H9 (cell line): ENCODE results near the gene OPN1MW. TPM values are rescaled to one million over a fixed set of nuclear protein-coding genes. Genes with fewer than 3 reads are reported as not detected.
"Not testable (repeated sequence)": the region's sequence is repeated elsewhere in the genome, so short reads cannot be mapped to it uniquely, and the experiment has no call there.

Experiments used
- DNase-seq: peaks from one replicate; pipeline ENCODE4 v3.0.0-alpha.2; 2017
- H2AFZ ChIP-seq: one replicate; pipeline ENCODE4 v1.6.1; 2013; ENCODE audit warnings: mild to moderate bottlenecking, low read length, control low read depth, moderate library complexity
- H2AK5ac ChIP-seq: 2 replicates; pipeline ENCODE4 v1.6.1; 2013; ENCODE audit warnings: low read length, control low read depth, mixed read lengths; ENCODE audit not compliant: insufficient read length
- H2BK120ac ChIP-seq: one replicate; pipeline ENCODE4 v1.6.1; 2013; ENCODE audit warnings: low read depth, mild to moderate bottlenecking, low read length, control low read depth, inconsistent platforms; ENCODE audit not compliant: poor library complexity, severe bottlenecking
- H2BK12ac ChIP-seq: 2 replicates; pipeline ENCODE4 v1.6.1; 2013; ENCODE audit warnings: low read length, control low read depth, mixed read lengths, low read depth; ENCODE audit not compliant: insufficient read length
- H2BK15ac ChIP-seq: 2 replicates; pipeline ENCODE4 v1.6.1; 2013; ENCODE audit warnings: low read depth, low read length, control low read depth
- H2BK20ac ChIP-seq: one replicate; pipeline ENCODE4 v1.6.1; 2013; ENCODE audit warnings: low read depth, mild to moderate bottlenecking, low read length, control low read depth, inconsistent platforms; ENCODE audit not compliant: poor library complexity, severe bottlenecking
- H2BK5ac ChIP-seq: 2 replicates; pipeline ENCODE4 v1.6.1; 2013; ENCODE audit warnings: low read length, control low read depth, mixed read lengths; ENCODE audit not compliant: insufficient read length
- H3K14ac ChIP-seq: 2 replicates; pipeline ENCODE4 v1.6.1; 2013; ENCODE audit warnings: low read length, control low read depth; ENCODE audit not compliant: insufficient read depth
- H3K18ac ChIP-seq: 2 replicates; pipeline ENCODE4 v1.6.1; 2013; ENCODE audit warnings: low read depth, mild to moderate bottlenecking, mixed read lengths, low read length, control low read depth; ENCODE audit not compliant: insufficient read length
- H3K23ac ChIP-seq: 2 replicates; pipeline ENCODE4 v1.6.1; 2013; ENCODE audit warnings: low read length, control low read depth, mixed read lengths, low read depth; ENCODE audit not compliant: insufficient read length
- H3K23me2 ChIP-seq: 2 replicates; pipeline ENCODE4 v1.6.1; 2013; ENCODE audit warnings: low read depth, mild to moderate bottlenecking, mixed read lengths, low read length, control low read depth; ENCODE audit not compliant: insufficient read length, poor library complexity, severe bottlenecking
- H3K27ac ChIP-seq: 2 replicates; pipeline ENCODE4 v1.5.1; 2013; ENCODE audit warnings: low read length, control low read depth, mixed read lengths, low read depth; ENCODE audit not compliant: insufficient read length
- H3K27me3 ChIP-seq: 2 replicates; pipeline ENCODE4 v1.6.1; 2013; ENCODE audit warnings: low read length, control low read depth, inconsistent platforms; ENCODE audit not compliant: insufficient read depth
- H3K4ac ChIP-seq: 2 replicates; pipeline ENCODE4 v1.6.1; 2013; ENCODE audit warnings: low read depth, mild to moderate bottlenecking, control low read depth, inconsistent platforms, low read length, moderate library complexity
- H3K4me1 ChIP-seq: 2 replicates; pipeline ENCODE4 v1.6.1; 2013; ENCODE audit warnings: low read length, control low read depth, inconsistent platforms; ENCODE audit not compliant: insufficient read depth
- H3K4me2 ChIP-seq: 2 replicates; pipeline ENCODE4 v1.6.1; 2013; ENCODE audit warnings: low read length, control low read depth, mixed read lengths; ENCODE audit not compliant: insufficient read length, insufficient read depth
- H3K56ac ChIP-seq: 2 replicates; pipeline ENCODE4 v1.6.1; 2013; ENCODE audit warnings: low read depth, mild to moderate bottlenecking, mixed read lengths, low read length, control low read depth; ENCODE audit not compliant: insufficient read length
- H3K79me1 ChIP-seq: 2 replicates; pipeline ENCODE4 v1.6.1; 2013; ENCODE audit warnings: low read depth, mild to moderate bottlenecking, moderate library complexity, low read length, control low read depth, inconsistent platforms; ENCODE audit not compliant: insufficient read depth, poor library complexity, severe bottlenecking
- H3K79me2 ChIP-seq: 2 replicates; pipeline ENCODE4 v1.6.1; 2013; ENCODE audit warnings: low read length, control low read depth, inconsistent platforms; ENCODE audit not compliant: insufficient read depth
- H3K9ac ChIP-seq: 2 replicates; pipeline ENCODE4 v1.6.1; 2013; ENCODE audit warnings: low read length, control low read depth, mixed read lengths; ENCODE audit not compliant: insufficient read length; ENCODE audit errors: extremely low read depth
- H3K9me3 ChIP-seq: one replicate; pipeline ENCODE4 v1.6.1; 2013; ENCODE audit warnings: low read depth, low read length, inconsistent platforms; ENCODE audit not compliant: control insufficient read depth
- H3T11ph ChIP-seq: one replicate; pipeline ENCODE4 v1.6.1; 2013; ENCODE audit warnings: mild to moderate bottlenecking, low read length, control low read depth, inconsistent platforms
- H4K20me1 ChIP-seq: one replicate; pipeline ENCODE4 v1.6.1; 2013; ENCODE audit not compliant: control insufficient read depth, insufficient read length, insufficient read depth
- H4K5ac ChIP-seq: 2 replicates; pipeline ENCODE4 v1.6.1; 2013; ENCODE audit warnings: low read depth, mild to moderate bottlenecking, mixed read lengths, low read length, control low read depth; ENCODE audit not compliant: insufficient read length
- H4K8ac ChIP-seq: replicated peaks from 2 replicates; pipeline ENCODE4 v1.6.1; 2013; ENCODE audit warnings: low read length, control low read depth, mixed read lengths, low read depth; ENCODE audit not compliant: insufficient read length
- H4K91ac ChIP-seq: 2 replicates; pipeline ENCODE4 v1.6.1; 2013; ENCODE audit warnings: low read depth, mild to moderate bottlenecking, moderate library complexity, mixed read lengths, low read length, control low read depth; ENCODE audit not compliant: insufficient read length
- H3K27ac Mint-ChIP-seq, 3 experiments: 2 replicates in 2 of 3; 3 replicates in 1 of 3; pipeline ENCODE4 v1.8.0; 2020 to 2021; ENCODE audit warnings: mixed read lengths in 3 of 3, mild to moderate bottlenecking in 1 of 3, moderate library complexity in 1 of 3
- H3K27me3 Mint-ChIP-seq: 2 replicates; pipeline ENCODE4 v1.8.0; 2021; ENCODE audit warnings: low read depth, mild to moderate bottlenecking, moderate library complexity, mixed read lengths
- H3K36me3 Mint-ChIP-seq, 3 experiments: 2 replicates in 2 of 3; 3 replicates in 1 of 3; pipeline ENCODE4 v1.8.0; 2020 to 2021; ENCODE audit warnings: low read depth in 3 of 3, mixed read lengths in 3 of 3; ENCODE audit not compliant: insufficient read depth in 1 of 3
- H3K4me1 Mint-ChIP-seq, 2 experiments: 2 replicates each; pipeline ENCODE4 v1.8.0; 2020; ENCODE audit warnings: mixed read lengths in 2 of 2
- H3K4me3 Mint-ChIP-seq, 2 experiments: 2 replicates in 1 of 2; 3 replicates in 1 of 2; pipeline ENCODE4 v1.8.0; 2020 to 2021; ENCODE audit warnings: mild to moderate bottlenecking in 2 of 2, mixed read lengths in 2 of 2, moderate library complexity in 1 of 2
- H3K9me3 Mint-ChIP-seq, 2 experiments: 2 replicates in 1 of 2; 3 replicates in 1 of 2; pipeline ENCODE4 v1.8.0; 2020; ENCODE audit warnings: mild to moderate bottlenecking in 2 of 2, mixed read lengths in 2 of 2, moderate library complexity in 1 of 2
- WGBS: extraction: QIAGEN DNeasy Blood & Tissue Kit; methylation state at CpG from one replicate; pipeline ENCODE4 v1.1.7; 2013; ENCODE audit warnings: missing lambda C conversion rate, low lambda C conversion rate, mixed read lengths; ENCODE audit not compliant: insufficient read length; ENCODE audit errors: extremely low coverage; 5-methylcytosine and 5-hydroxymethylcytosine counted together
- total RNA-seq: library from RNA; stranded (reverse); gene quantifications from 2 replicates; pipeline ENCODE4 v1.2.1, GENCODE V29; 2021

The OPN1MW gene
- total RNA-seq, 1 experiment from 2014 or later, result not detected

GRCh38 chrX:154238939-154239559 is 56.7 kb downstream of the OPN1MW start:
- peaks cover 14 to 20% of the 10 kb centered on the region in 2 experiments for H3K9me3 Mint-ChIP-seq
- not testable (repeated sequence) for H3K18ac ChIP-seq, H3T11ph ChIP-seq, H3K56ac ChIP-seq, H2BK20ac ChIP-seq, H3K23ac ChIP-seq, H2BK12ac ChIP-seq, H3K4me1 ChIP-seq, H3K4me2 ChIP-seq, H2AK5ac ChIP-seq, H4K91ac ChIP-seq, H4K20me1 ChIP-seq, H3K4ac ChIP-seq, H3K4me1 Mint-ChIP-seq, H3K27me3 ChIP-seq, H3K23me2 ChIP-seq, H3K36me3 Mint-ChIP-seq, H3K9me3 ChIP-seq, H2BK120ac ChIP-seq, H3K79me1 ChIP-seq, H3K27me3 Mint-ChIP-seq, H2BK15ac ChIP-seq, H3K9ac ChIP-seq, H3K27ac Mint-ChIP-seq, H3K4me3 Mint-ChIP-seq, DNase-seq, H4K8ac ChIP-seq, H2BK5ac ChIP-seq, H3K14ac ChIP-seq, H4K5ac ChIP-seq, H3K79me2 ChIP-seq, H3K27ac ChIP-seq, H2AFZ ChIP-seq
- no CpG with 5 or more reads among the region's 11 CpGs for WGBS

GRCh38 chrX:154239982-154240503 is 57.6 kb downstream of the OPN1MW start:
- H3K23me2 ChIP-seq, H3K27me3 Mint-ChIP-seq, H2BK20ac ChIP-seq, H3K4me3 Mint-ChIP-seq, H2BK120ac ChIP-seq, H4K91ac ChIP-seq, H2AK5ac ChIP-seq, H3K27ac Mint-ChIP-seq, H3K14ac ChIP-seq, H2BK15ac ChIP-seq, H3K27ac ChIP-seq, H4K8ac ChIP-seq, H3K56ac ChIP-seq, H3K27me3 ChIP-seq, H3K79me1 ChIP-seq, H3K4me1 ChIP-seq, H3K4me2 ChIP-seq, H3K79me2 ChIP-seq, H2AFZ ChIP-seq, DNase-seq, H3K4ac ChIP-seq, H3K9ac ChIP-seq, H3K23ac ChIP-seq, H2BK5ac ChIP-seq, H4K5ac ChIP-seq, H3T11ph ChIP-seq, H3K36me3 Mint-ChIP-seq, H3K4me1 Mint-ChIP-seq, H2BK12ac ChIP-seq, H3K9me3 ChIP-seq, H4K20me1 ChIP-seq, H3K18ac ChIP-seq: not testable (repeated sequence)
- no CpG with 5 or more reads among the region's 8 CpGs for WGBS
- peaks cover 14 to 20% of the 10 kb centered on the region in 2 experiments for H3K9me3 Mint-ChIP-seq
